ENCODE results near the gene SLC25A10. TPM values are rescaled to one million over a fixed set of nuclear protein-coding genes. Genes with fewer than 3 reads are reported as not detected.
A peak's percentile ranks its signal among the peaks of the same experiment; 100 is the strongest.

The SLC25A10 gene
- polyA plus RNA-seq, 1 donor from 2014 or later = 8.7 TPM

DNA sequence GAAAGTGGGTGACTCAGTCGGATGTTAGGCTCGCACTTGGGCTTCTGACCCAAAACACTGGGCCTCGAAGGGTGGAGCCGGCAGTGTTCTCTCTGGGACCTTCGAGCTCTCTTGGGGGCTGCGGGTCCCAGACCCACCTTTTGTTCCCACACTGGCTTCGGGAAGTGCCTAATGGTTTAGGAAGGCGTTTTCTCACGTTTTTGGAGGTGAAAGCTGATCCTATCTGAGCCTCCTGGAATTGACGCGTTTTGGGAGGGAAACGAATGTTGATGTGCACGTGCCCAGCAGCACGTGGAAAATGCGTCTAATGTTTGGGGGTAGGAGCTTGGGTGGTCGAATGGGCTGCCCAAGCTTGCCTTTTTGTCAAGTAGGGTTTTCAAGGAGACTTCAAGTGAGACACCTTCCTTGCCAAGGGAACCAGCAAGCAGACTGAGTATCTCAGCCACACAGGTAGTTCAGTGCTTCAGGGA is 27.6 kb upstream of the SLC25A10 start:
- peaks cover 37% of the 10 kb centered on the region for H3K79me2 ChIP-seq (replicated peaks; ENCODE audit: insufficient read depth, low read length)
- H3K27ac ChIP-seq (ENCODE audit: low read length) = no peak overlapping the region
- H3K27me3 ChIP-seq (ENCODE audit: insufficient read depth, low read depth, low read length) = no peaks in the 10 kb centered on the region
- no peaks in the 10 kb centered on the region for H3K36me3 ChIP-seq (ENCODE audit: insufficient read depth, low read length)
- H3K4me2 ChIP-seq (ENCODE audit: low read length) = peak overlapping the region; percentile 89
- no peaks in the 10 kb centered on the region for H3K9me2 ChIP-seq (ENCODE audit: insufficient read depth, low read length)
- TF ChIP-seq RAD21 (conservative IDR thresholded peaks at IDR 0.05) = no peak
- no peak for TF ChIP-seq EP300 (conservative IDR thresholded peaks at IDR 0.05; ENCODE audit: poor library complexity, severe bottlenecking)
- TF ChIP-seq POLR2AphosphoS5 (IDR thresholded peaks at IDR 0.05) = no peak
- TF ChIP-seq, protein P1, sequence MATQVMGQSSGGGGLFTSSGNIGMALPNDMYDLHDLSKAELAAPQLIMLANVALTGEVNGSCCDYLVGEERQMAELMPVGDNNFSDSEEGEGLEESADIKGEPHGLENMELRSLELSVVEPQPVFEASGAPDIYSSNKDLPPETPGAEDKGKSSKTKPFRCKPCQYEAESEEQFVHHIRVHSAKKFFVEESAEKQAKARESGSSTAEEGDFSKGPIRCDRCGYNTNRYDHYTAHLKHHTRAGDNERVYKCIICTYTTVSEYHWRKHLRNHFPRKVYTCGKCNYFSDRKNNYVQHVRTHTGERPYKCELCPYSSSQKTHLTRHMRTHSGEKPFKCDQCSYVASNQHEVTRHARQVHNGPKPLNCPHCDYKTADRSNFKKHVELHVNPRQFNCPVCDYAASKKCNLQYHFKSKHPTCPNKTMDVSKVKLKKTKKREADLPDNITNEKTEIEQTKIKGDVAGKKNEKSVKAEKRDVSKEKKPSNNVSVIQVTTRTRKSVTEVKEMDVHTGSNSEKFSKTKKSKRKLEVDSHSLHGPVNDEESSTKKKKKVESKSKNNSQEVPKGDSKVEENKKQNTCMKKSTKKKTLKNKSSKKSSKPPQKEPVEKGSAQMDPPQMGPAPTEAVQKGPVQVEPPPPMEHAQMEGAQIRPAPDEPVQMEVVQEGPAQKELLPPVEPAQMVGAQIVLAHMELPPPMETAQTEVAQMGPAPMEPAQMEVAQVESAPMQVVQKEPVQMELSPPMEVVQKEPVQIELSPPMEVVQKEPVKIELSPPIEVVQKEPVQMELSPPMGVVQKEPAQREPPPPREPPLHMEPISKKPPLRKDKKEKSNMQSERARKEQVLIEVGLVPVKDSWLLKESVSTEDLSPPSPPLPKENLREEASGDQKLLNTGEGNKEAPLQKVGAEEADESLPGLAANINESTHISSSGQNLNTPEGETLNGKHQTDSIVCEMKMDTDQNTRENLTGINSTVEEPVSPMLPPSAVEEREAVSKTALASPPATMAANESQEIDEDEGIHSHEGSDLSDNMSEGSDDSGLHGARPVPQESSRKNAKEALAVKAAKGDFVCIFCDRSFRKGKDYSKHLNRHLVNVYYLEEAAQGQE (IDR thresholded peaks at IDR 0.05; ENCODE audit: borderline replicate concordance) = no peak
- TF ChIP-seq, protein P2, sequence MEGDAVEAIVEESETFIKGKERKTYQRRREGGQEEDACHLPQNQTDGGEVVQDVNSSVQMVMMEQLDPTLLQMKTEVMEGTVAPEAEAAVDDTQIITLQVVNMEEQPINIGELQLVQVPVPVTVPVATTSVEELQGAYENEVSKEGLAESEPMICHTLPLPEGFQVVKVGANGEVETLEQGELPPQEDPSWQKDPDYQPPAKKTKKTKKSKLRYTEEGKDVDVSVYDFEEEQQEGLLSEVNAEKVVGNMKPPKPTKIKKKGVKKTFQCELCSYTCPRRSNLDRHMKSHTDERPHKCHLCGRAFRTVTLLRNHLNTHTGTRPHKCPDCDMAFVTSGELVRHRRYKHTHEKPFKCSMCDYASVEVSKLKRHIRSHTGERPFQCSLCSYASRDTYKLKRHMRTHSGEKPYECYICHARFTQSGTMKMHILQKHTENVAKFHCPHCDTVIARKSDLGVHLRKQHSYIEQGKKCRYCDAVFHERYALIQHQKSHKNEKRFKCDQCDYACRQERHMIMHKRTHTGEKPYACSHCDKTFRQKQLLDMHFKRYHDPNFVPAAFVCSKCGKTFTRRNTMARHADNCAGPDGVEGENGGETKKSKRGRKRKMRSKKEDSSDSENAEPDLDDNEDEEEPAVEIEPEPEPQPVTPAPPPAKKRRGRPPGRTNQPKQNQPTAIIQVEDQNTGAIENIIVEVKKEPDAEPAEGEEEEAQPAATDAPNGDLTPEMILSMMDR (IDR thresholded peaks at IDR 0.05; ENCODE audit: poor library complexity, severe bottlenecking) = no peak
- no peak for TF ChIP-seq SMC3 (conservative IDR thresholded peaks at IDR 0.05; ENCODE audit: poor library complexity)
- TF ChIP-seq MXI1 (conservative IDR thresholded peaks at IDR 0.05; ENCODE audit: poor library complexity, severe bottlenecking) = no peak
- no peak for TF ChIP-seq TAF1 (IDR thresholded peaks at IDR 0.05; ENCODE audit: low read depth)
- TF ChIP-seq EZH2 (IDR thresholded peaks at IDR 0.05; ENCODE audit: borderline replicate concordance, insufficient read depth, low read length, poor library complexity, severe bottlenecking) = no peak
- H3K9ac ChIP-seq (ENCODE audit: low read length) = peak overlapping the region; percentile 80
- H3K9me3 ChIP-seq (ENCODE audit: low read length) = no peaks in the 10 kb centered on the region
- no peak overlapping the region for H2AFZ ChIP-seq (ENCODE audit: low read depth, low read length)
- no peaks in the 10 kb centered on the region for H3F3A ChIP-seq (ENCODE audit: insufficient read depth, low read length, poor library complexity, severe bottlenecking)
- peak overlapping the region; percentile 100 for H3K4me3 ChIP-seq (ENCODE audit: low read length)
- peaks cover 7% of the 10 kb centered on the region for H4K20me1 ChIP-seq (ENCODE audit: insufficient read depth)

DNA sequence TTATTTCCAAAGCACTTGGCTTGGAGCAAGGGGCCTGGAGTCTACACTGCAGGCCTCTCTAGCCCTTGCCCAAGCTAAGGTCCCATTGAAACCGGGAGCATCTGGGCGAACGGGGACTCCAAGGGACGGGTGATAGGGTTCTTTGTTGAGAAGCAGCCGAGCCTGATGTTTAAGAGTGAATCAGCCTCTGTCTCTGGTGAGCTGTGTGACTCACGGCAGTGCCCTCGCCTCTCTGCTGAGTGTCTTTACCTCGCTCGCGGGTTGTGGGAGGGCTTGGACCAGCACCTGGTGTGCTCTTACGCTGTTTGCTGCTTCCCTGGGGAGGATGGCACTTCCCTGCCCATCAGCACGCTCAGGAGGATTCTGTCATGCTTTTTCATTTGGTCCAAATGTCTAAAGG is 27.0 kb upstream of the SLC25A10 start:
- peak overlapping the region; percentile 80 for H3K9ac ChIP-seq (ENCODE audit: low read length)
- H3K27me3 ChIP-seq (ENCODE audit: insufficient read depth, low read depth, low read length) = no peaks in the 10 kb centered on the region
- no peaks in the 10 kb centered on the region for H3F3A ChIP-seq (ENCODE audit: insufficient read depth, low read length, poor library complexity, severe bottlenecking)
- no peaks in the 10 kb centered on the region for H3K9me2 ChIP-seq (ENCODE audit: insufficient read depth, low read length)
- H4K20me1 ChIP-seq (ENCODE audit: insufficient read depth) = peaks cover 7% of the 10 kb centered on the region
- H3K9me3 ChIP-seq (ENCODE audit: low read length) = no peaks in the 10 kb centered on the region
- no peak overlapping the region for H3K4me2 ChIP-seq (ENCODE audit: low read length)
- peaks cover 37% of the 10 kb centered on the region for H3K79me2 ChIP-seq (replicated peaks; ENCODE audit: insufficient read depth, low read length)
- peak overlapping the region; percentile 100 for H3K4me3 ChIP-seq (ENCODE audit: low read length)
- H2AFZ ChIP-seq (ENCODE audit: low read depth, low read length) = no peak overlapping the region
- no peaks in the 10 kb centered on the region for H3K36me3 ChIP-seq (ENCODE audit: insufficient read depth, low read length)
- TF ChIP-seq EZH2 (IDR thresholded peaks at IDR 0.05; ENCODE audit: borderline replicate concordance, insufficient read depth, low read length, poor library complexity, severe bottlenecking) (no peak), RAD21 (conservative IDR thresholded peaks at IDR 0.05) (no peak)
- H3K27ac ChIP-seq (ENCODE audit: low read length) = no peak overlapping the region

Data from neural cell (in vitro differentiated cells).